GM12891 (cell line): Measurements from ENCODE around the gene OR52W1.
A peak's percentile ranks its signal among the peaks of the same experiment; 100 is the strongest.

Experiments
- DNase-seq: peaks from one replicate; pipeline ENCODE4 v3.0.0; 2011; ENCODE audit warnings: low spot score; ENCODE audit not compliant: insufficient read length
- FAIRE-seq: peaks from 2 replicates; lab custom pipeline; 2011; peaks lifted over from hg19 to GRCh38; lab: Jason Lieb, UNC
- PAX5 ChIP-seq: IDR thresholded peaks from 2 replicates; pipeline ENCODE4 v1.6.1; 2011; ENCODE audit warnings: low read length, moderate library complexity, mild to moderate bottlenecking; ENCODE audit not compliant: insufficient read depth, severe bottlenecking
- POLR2A ChIP-seq: IDR thresholded peaks from 2 replicates; pipeline ENCODE4 v1.6.1; 2011; ENCODE audit warnings: low read depth, low read length, control low read depth
- POLR2AphosphoS5 ChIP-seq: IDR thresholded peaks from 2 replicates; pipeline ENCODE4 v1.6.1; 2011; ENCODE audit warnings: low read depth, low read length, control low read depth
- POU2F2 ChIP-seq: IDR thresholded peaks from 2 replicates; pipeline ENCODE4 v1.6.1; 2011; ENCODE audit warnings: low read depth, mild to moderate bottlenecking, control low read depth, low read length, moderate library complexity
- SPI1 ChIP-seq: IDR thresholded peaks from 2 replicates; pipeline ENCODE4 v1.6.1; 2011; ENCODE audit warnings: low read depth, low read length, control low read depth
- TAF1 ChIP-seq: IDR thresholded peaks from 2 replicates; pipeline ENCODE4 v1.6.1; 2011; ENCODE audit warnings: low read depth, low read length, control low read depth

Gene OR52W1

GRCh38 chr11:6197466-6198200 is 1.4 kb upstream of the OR52W1 start:
- DNase-seq (no peak), FAIRE-seq (no peak)
- TF ChIP-seq TAF1 (no peak), PAX5 (no peak), SPI1 (no peak), POLR2AphosphoS5 (no peak), POLR2A (no peak), POU2F2 (no peak)

DNA sequence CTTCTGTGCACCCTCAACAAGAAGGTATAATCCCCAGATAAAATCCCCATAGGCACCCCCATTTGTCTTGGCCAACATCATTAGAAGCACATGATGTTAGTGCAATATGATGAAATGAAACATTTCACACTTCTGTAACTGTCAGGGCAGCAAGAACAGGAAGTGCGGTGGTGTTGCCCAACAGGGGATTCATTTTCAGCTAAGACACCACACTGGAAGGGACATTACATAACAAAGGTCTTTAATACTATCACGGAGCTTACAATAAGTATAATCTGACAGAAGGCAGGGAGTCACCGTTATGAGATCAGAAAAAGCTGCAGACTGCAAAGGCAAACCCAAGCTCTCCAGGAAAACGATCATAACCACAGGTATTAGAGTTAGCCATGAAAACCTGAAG is 2.0 kb downstream of the OR52W1 start:
- FAIRE-seq (no peak), DNase-seq (no peak)
- no peak for TF ChIP-seq POU2F2
- peak; percentile 45 for TF ChIP-seq SPI1
- no peak for TF ChIP-seq POLR2AphosphoS5

DNA sequence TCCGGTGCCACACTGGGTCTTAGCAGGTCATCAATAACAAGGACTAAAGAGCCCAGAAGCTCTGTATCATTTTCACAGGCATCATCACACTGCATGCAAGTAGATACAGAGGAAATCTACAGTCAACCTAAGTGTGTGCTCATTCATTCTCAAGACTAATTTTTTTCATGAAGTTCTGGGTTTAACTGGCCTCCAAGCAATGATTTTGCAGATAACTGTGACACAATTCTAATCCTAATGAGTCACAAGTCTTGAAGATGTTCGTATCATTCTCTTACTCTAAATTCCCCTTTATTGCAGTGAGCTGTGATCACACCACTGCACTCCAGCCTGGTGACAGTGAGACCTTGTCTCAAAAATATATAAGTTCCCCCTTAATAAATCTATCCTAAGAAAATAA is 2.5 kb downstream of the OR52W1 start:
- TF ChIP-seq POU2F2 (no peak), POLR2A (no peak), SPI1 (no peak), PAX5 (no peak), TAF1 (no peak), POLR2AphosphoS5 (no peak)
- DNase-seq (no peak), FAIRE-seq (no peak)

- TF ChIP-seq TAF1 = no peak
- no peak for TF ChIP-seq POU2F2
- TF ChIP-seq POLR2AphosphoS5 = no peak
- no peak for TF ChIP-seq SPI1
- no peak for TF ChIP-seq PAX5
- no peak for TF ChIP-seq POLR2A
- FAIRE-seq (no peak), DNase-seq (no peak)
Observed at GRCh38 chr11:6202041-6202440, 3.0 kb downstream of the OR52W1 start.

- FAIRE-seq (peak; percentile 31), DNase-seq (no peak)
- TF ChIP-seq SPI1 (no peak), PAX5 (no peak), TAF1 (no peak)
Observed at GRCh38 chr11:6203327-6203726, 4.3 kb downstream of the OR52W1 start.

- DNase-seq (no peak), FAIRE-seq (peak; percentile 28)
- TF ChIP-seq SPI1 = no peak
- TF ChIP-seq POLR2A = no peak
- TF ChIP-seq PAX5 = no peak
- TF ChIP-seq POU2F2 = no peak
- TF ChIP-seq TAF1 = no peak
- no peak for TF ChIP-seq POLR2AphosphoS5
Observed at GRCh38 chr11:6204706-6205105, 5.7 kb downstream of the OR52W1 start.

DNA sequence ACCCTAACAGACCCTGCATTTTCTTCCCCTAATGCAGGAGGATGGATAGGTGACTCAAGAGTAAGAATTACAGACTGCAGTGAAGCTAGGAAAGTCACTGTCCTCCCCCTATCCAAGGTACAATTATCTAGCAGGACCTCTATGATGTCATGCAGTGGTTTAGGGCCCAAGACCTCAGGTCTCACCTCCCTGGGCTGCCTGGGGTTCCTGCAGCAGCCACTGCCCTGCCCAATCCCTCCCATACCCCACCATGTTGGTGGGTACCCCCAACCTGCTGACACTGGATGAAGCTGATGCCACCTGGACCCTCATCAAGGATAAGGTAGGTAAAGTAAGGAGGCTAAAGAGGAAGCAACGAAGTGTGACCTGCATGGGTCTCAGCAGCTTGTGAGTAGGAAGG is 6.3 kb downstream of the OR52W1 start, which contains the start of gene C11orf42:
TSS of gene C11orf42 (plus strand) at position 192 of the 400 bp plus-strand sequence. CDS start at position 251, 59 bp downstream.
- FAIRE-seq = no peak
- TF ChIP-seq POLR2A (no peak), TAF1 (no peak)
- no peak for DNase-seq

DNA sequence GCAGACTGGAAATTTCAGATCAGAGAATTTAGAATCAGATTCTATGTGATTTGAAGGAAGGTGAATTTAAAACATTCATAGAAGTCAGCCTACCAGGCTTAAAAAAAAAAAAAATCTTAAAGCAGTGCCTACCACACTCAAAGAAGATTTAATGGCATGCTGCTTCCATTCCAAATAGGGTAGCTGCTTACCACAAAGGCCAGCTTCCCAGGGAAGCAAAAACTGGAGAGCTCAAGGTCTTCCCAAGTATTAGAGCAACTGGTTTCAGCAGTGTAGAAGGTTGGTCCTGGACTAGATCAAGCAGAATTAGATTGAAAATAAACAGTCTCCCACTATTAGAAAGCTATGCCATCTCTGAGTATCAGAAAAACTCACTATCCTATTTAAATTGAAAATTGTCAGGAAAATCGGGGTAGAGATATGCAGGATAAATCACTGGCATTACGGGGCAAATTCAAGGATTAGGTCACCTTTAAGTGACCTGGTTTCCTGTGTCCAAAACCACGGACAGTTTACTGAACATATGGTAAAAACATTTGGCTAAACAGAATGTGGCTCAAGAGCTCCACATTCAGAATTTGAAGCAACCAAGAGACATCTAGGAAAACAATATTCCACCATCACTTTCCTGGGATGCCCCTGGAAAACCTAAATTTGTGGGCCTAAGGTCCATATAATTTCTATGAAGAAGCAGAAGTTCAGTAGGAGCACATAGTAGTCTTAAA is 7.6 kb downstream of the OR52W1 start:
- DNase-seq = no peak
- no peak for TF ChIP-seq SPI1
- no peak for TF ChIP-seq PAX5
- TF ChIP-seq POU2F2 = no peak
- TF ChIP-seq TAF1 = no peak
- no peak for TF ChIP-seq POLR2AphosphoS5
- TF ChIP-seq POLR2A = no peak
- no peak for FAIRE-seq

- FAIRE-seq (no peak), DNase-seq (no peak)
- TF ChIP-seq SPI1 (no peak), TAF1 (no peak), PAX5 (no peak), POU2F2 (no peak)
Observed at GRCh38 chr11:6209801-6210200, 10.8 kb downstream of the OR52W1 start.

DNA sequence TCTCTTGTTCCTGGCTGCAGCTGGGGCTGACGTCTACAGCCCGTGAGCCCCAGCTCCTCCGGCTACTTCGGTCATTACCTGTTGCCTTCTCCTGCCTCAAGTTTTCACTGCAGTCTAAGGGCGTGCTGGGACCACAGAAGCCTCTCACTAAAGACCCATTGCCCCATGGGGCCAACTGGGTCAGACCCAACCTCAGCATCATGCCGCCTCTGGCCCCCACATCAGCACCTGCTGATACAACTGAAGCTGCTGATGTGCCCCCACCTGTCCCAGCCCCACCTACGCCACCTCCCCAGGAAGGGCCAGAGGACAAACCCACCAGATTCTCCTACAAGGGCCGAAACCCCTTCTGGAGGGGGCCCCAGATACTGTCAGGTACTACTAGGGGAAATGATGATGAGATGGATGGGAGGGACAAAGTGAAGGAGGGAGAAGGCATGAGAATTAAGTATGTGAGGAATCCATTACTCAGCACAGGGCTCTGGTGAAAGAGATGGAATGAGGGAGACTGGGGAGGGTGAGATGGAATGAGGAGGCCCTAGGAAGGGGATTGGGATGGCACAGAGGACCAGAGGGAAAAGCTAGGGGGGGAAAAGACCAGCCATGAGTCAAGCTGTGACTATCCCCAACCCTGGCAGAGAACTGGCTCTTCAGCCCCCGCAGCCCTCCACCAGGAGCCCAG is 11.4 kb downstream of the OR52W1 start:
- TF ChIP-seq TAF1 = no peak
- TF ChIP-seq POLR2A = no peak
- TF ChIP-seq POLR2AphosphoS5 = no peak
- no peak for TF ChIP-seq SPI1
- TF ChIP-seq POU2F2 = no peak
- no peak for TF ChIP-seq PAX5
- no peak for FAIRE-seq
- no peak for DNase-seq
